HepG2 (cell line): Measurements from ENCODE around the gene CHD9. TPM values are rescaled to one million over a fixed set of nuclear protein-coding genes. Genes with fewer than 3 reads are reported as not detected.

Experiments
- BATF2 ChIP-seq: sonication (generic); formaldehyde crosslinking; IDR thresholded peaks from 2 replicates; pipeline ENCODE4 v1.8.0; 2022; ENCODE audit warnings: mild to moderate bottlenecking, missing genetic modification reagents, moderate library complexity
- CBX2 ChIP-seq, 2 experiments: fragments of 200-600 bp in 1 of 2; sonication (generic); formaldehyde crosslinking in 1 of 2; IDR thresholded peaks; 2 replicates each; pipeline versions ENCODE4 v1.7.0 to v1.8.1; 2018 to 2022; ENCODE audit warnings: low read depth in 2 of 2, low read length in 1 of 2, mild to moderate bottlenecking in 1 of 2, missing genetic modification reagents in 1 of 2
- DZIP1 ChIP-seq: sonication (generic); formaldehyde crosslinking; IDR thresholded peaks from 2 replicates; pipeline ENCODE4 v1.5.0; 2020; ENCODE audit warnings: mild to moderate bottlenecking, missing genetic modification reagents
- FUBP1 ChIP-seq: sonication (generic); formaldehyde crosslinking; IDR thresholded peaks from 2 replicates; pipeline ENCODE4 v1.5.1; 2020; ENCODE audit warnings: missing genetic modification reagents, mild to moderate bottlenecking, borderline replicate concordance
- HCFC1 ChIP-seq: fragments of 150-350 bp; IDR thresholded peaks from 2 replicates; pipeline ENCODE4 v1.6.1; 2014; ENCODE audit warnings: low read depth, low read length
- MAF1 ChIP-seq: sonication (generic); formaldehyde crosslinking; IDR thresholded peaks from 2 replicates; pipeline ENCODE4 v1.5.0; 2020; ENCODE audit warnings: missing genetic modification reagents, borderline replicate concordance
- PATZ1 ChIP-seq: sonication (generic); formaldehyde crosslinking; IDR thresholded peaks from 2 replicates; pipeline ENCODE4 v1.4.0; 2020; ENCODE audit warnings: missing genetic modification reagents
- RORA ChIP-seq: sonication (generic); formaldehyde crosslinking; IDR thresholded peaks from 2 replicates; pipeline ENCODE4 v1.5.0; 2020; ENCODE audit warnings: mild to moderate bottlenecking, missing genetic modification reagents, moderate library complexity
- TCF12 ChIP-seq, 2 experiments: fragments of 450-650 bp in 1 of 2; sonication (generic) in 1 of 2; formaldehyde crosslinking in 1 of 2; IDR thresholded peaks; 2 replicates each; pipeline versions ENCODE4 v1.6.1 to v1.8.0; 2017 to 2022; ENCODE audit warnings: antibody characterized with exemption in 1 of 2, mild to moderate bottlenecking in 1 of 2, missing genetic modification reagents in 1 of 2, moderate library complexity in 1 of 2
- THAP7 ChIP-seq: sonication (generic); formaldehyde crosslinking; IDR thresholded peaks from 2 replicates; pipeline ENCODE4 v1.8.1; 2023; ENCODE audit warnings: mild to moderate bottlenecking, missing genetic modification reagents
- THRA ChIP-seq: sonication (generic); formaldehyde crosslinking; IDR thresholded peaks from 2 replicates; pipeline ENCODE4 v1.4.0; 2020; ENCODE audit warnings: missing genetic modification reagents, borderline replicate concordance
- ZFP41 ChIP-seq: sonication (generic); formaldehyde crosslinking; IDR thresholded peaks from 2 replicates; pipeline ENCODE4 v1.4.0; 2020; ENCODE audit warnings: mild to moderate bottlenecking, missing genetic modification reagents, borderline replicate concordance
- ZFP82 ChIP-seq: sonication (generic); formaldehyde crosslinking; IDR thresholded peaks from 2 replicates; pipeline ENCODE4 v1.5.1; 2020; ENCODE audit warnings: mild to moderate bottlenecking, missing genetic modification reagents, borderline replicate concordance
- ZNF431 ChIP-seq: sonication (generic); formaldehyde crosslinking; IDR thresholded peaks from 2 replicates; pipeline ENCODE4 v1.9.0; 2022; ENCODE audit warnings: missing genetic modification reagents, low read depth, mild to moderate bottlenecking, borderline replicate concordance
- ZNF768 ChIP-seq: sonication (generic); formaldehyde crosslinking; IDR thresholded peaks from 2 replicates; pipeline ENCODE4 v1.4.0; 2020; ENCODE audit warnings: missing genetic modification reagents
- ZNF780A ChIP-seq: sonication (generic); formaldehyde crosslinking; IDR thresholded peaks from 2 replicates; pipeline ENCODE4 v1.8.0; 2022; ENCODE audit warnings: mild to moderate bottlenecking, missing genetic modification reagents, moderate library complexity
- polyA plus RNA-seq, 8 experiments: library from polyadenylated mRNA; depleted of rRNA in 3 of 8; stranded (reverse) in 7 of 8; unstranded in 1 of 8; fragments of >200 nt; fragmentation: Illumina TruSeq in 4 of 8; extraction: Trizol in 4 of 8; gene quantifications; 2 replicates each; pipeline versions ENCODE4 v1.2.1 to v1.2.3, GENCODE V29; 2011 to 2016; ENCODE audit warnings: low read depth in 4 of 8, missing spikeins in 1 of 8, mixed read lengths in 1 of 8; ENCODE audit not compliant: insufficient read depth in 1 of 8
- total RNA-seq, 5 experiments: library from RNA; depleted of rRNA; stranded (reverse); fragments of >200 nt; fragmentation: Illumina TruSeq; extraction: Trizol; gene quantifications; 2 replicates each; pipeline ENCODE4 v1.2.3, GENCODE V29; 2016; ENCODE audit warnings: low read depth in 1 of 5

CHD9 gene
- total and polyA plus RNA-seq, 2 of the 13 experiments (the other 11 are each of a cell fraction or from before 2014, with no cell fraction given) = 23.4 to 27.7 TPM

- TF ChIP-seq BATF2 = peak; percentile 82; the same call in 1 of the 2 replicates
- TF ChIP-seq THRA (CRISPR knock-in tag) = peak; percentile 83
- TF ChIP-seq HCFC1 = no peak; the same call in 1 of the 2 replicates
- TF ChIP-seq DZIP1 (CRISPR knock-in tag) = peak; percentile 96
- TF ChIP-seq THAP7 = peak; percentile 86
- peak; percentile 68; the same call in 1 of the 2 replicates for TF ChIP-seq FUBP1 (CRISPR knock-in tag)
- TF ChIP-seq ZFP41 = no peak; the same call in 1 of the 2 replicates
- peak; percentile 70; the same call in 1 of the 2 replicates for TF ChIP-seq ZNF780A (CRISPR knock-in tag)
- no peak for TF ChIP-seq RORA (CRISPR knock-in tag)
- TF ChIP-seq ZNF431 (CRISPR knock-in tag) = peak; percentile 89
- TF ChIP-seq ZFP82 (CRISPR knock-in tag) = peak; percentile 98
- peak; percentile 73 for TF ChIP-seq PATZ1 (CRISPR knock-in tag)
- no peak for TF ChIP-seq CBX2 (IDR thresholded peaks at IDR 0.05; ENCODE audit: low read depth, low read length)
- TF ChIP-seq CBX2 (CRISPR knock-in tag; IDR thresholded peaks at IDR 0.05; ENCODE audit: low read depth) = peak; percentile 92
- peak; percentile 85 for TF ChIP-seq ZNF768 (CRISPR knock-in tag)
- TF ChIP-seq TCF12 (IDR thresholded peaks at IDR 0.05) = no peak
- TF ChIP-seq TCF12 (CRISPR knock-in tag; IDR thresholded peaks at IDR 0.05) = peak; percentile 84
- peak; percentile 77 for TF ChIP-seq MAF1 (CRISPR knock-in tag)
These were observed at the start of gene CHD9 (continued) for GRCh38 chr16:53054670-53055485.
